MM.1S (cell line): ENCODE results near the gene EHBP1.
A peak's percentile ranks its signal among the peaks of the same experiment; 100 is the strongest.
"Not testable (repeated sequence)": the region's sequence is repeated elsewhere in the genome, so short reads cannot be mapped to it uniquely, and the experiment has no call there.

Experiments used
- DNase-seq: peaks from one replicate; pipeline ENCODE4 v3.0.0-alpha.2; 2015
- H2AFZ ChIP-seq: fragments of 300-600 bp; sonication (generic); 2 replicates; pipeline ENCODE4 v1.6.0; 2016; ENCODE audit warnings: antibody characterized with exemption, low read length
- H3F3A ChIP-seq: fragments of 300-600 bp; sonication (generic); 2 replicates; pipeline ENCODE4 v1.6.1; 2016; ENCODE audit warnings: mild to moderate bottlenecking, antibody characterized with exemption, low read length, moderate library complexity, mixed read lengths; ENCODE audit not compliant: insufficient read depth
- H3K27ac ChIP-seq: fragments of 300-600 bp; sonication (generic); 2 replicates; pipeline ENCODE4 v1.5.1; 2016; ENCODE audit warnings: mild to moderate bottlenecking, low read length
- H3K27me3 ChIP-seq: fragments of 300-600 bp; sonication (generic); replicated peaks from 2 replicates; pipeline ENCODE4 v1.6.0; 2016; ENCODE audit warnings: low read length; ENCODE audit not compliant: insufficient read depth
- H3K36me3 ChIP-seq: fragments of 300-600 bp; sonication (generic); replicated peaks from 2 replicates; pipeline ENCODE4 v1.6.1; 2016; ENCODE audit warnings: mild to moderate bottlenecking, low read length, mixed read lengths; ENCODE audit not compliant: insufficient read depth
- H3K4me1 ChIP-seq: fragments of 300-600 bp; sonication (generic); 2 replicates; pipeline ENCODE4 v1.6.1; 2016; ENCODE audit warnings: low read length, mixed read lengths
- H3K4me2 ChIP-seq: fragments of 300-600 bp; sonication (generic); 2 replicates; pipeline ENCODE4 v1.6.0; 2016; ENCODE audit warnings: low read depth, low read length
- H3K4me3 ChIP-seq: fragments of 300-600 bp; sonication (generic); 2 replicates; pipeline ENCODE4 v1.5.1; 2016; ENCODE audit warnings: low read length, mixed read lengths
- H3K79me2 ChIP-seq: fragments of 300-600 bp; sonication (generic); 2 replicates; pipeline ENCODE4 v1.6.1; 2016; ENCODE audit warnings: mixed run types, low read length, mixed read lengths
- H3K9ac ChIP-seq: fragments of 300-600 bp; sonication (generic); 2 replicates; pipeline ENCODE4 v1.6.1; 2016; ENCODE audit warnings: low read length, mixed read lengths
- H3K9me2 ChIP-seq: fragments of 300-600 bp; sonication (generic); replicated peaks from 2 replicates; pipeline ENCODE4 v1.6.1; 2016; ENCODE audit warnings: mild to moderate bottlenecking, low read length, mixed read lengths; ENCODE audit not compliant: insufficient read depth
- H3K9me3 ChIP-seq: fragments of 300-600 bp; sonication (generic); replicated peaks from 2 replicates; pipeline ENCODE4 v1.6.1; 2016; ENCODE audit warnings: mild to moderate bottlenecking, low read length, mixed read lengths; ENCODE audit not compliant: insufficient read depth
- H4K20me1 ChIP-seq: fragments of 300-600 bp; sonication (generic); 2 replicates; pipeline ENCODE4 v1.6.1; 2016; ENCODE audit warnings: mild to moderate bottlenecking, low read length, moderate library complexity, mixed read lengths; ENCODE audit not compliant: insufficient read depth
- CTCF ChIP-seq: fragments of 300-600 bp; sonication (generic); IDR thresholded peaks from 2 replicates; pipeline ENCODE4 v1.5.1; 2016; ENCODE audit warnings: antibody characterized with exemption, low read length, mixed read lengths
- EZH2 ChIP-seq: fragments of 300-600 bp; sonication (generic); optimal IDR thresholded peaks from 2 replicates; pipeline ENCODE3; 2017; ENCODE audit warnings: low read depth, mild to moderate bottlenecking, antibody characterized with exemption, low read length, mixed read lengths
- EZH2phosphoT487 ChIP-seq: fragments of 300-600 bp; sonication (generic); IDR thresholded peaks from 2 replicates; pipeline ENCODE4 v1.6.1; 2018; ENCODE audit warnings: antibody characterized with exemption, low read length

Gene EHBP1

GRCh38 chr2:63073994-63074393 is 368.5 kb downstream of the EHBP1 start:
- no peaks in the 10 kb centered on the region for H3F3A ChIP-seq
- H3K4me2 ChIP-seq, result no peak overlapping the region
- no peak for TF ChIP-seq EZH2phosphoT487
- TF ChIP-seq CTCF, result no peak
- no peak for TF ChIP-seq EZH2
- no peaks in the 10 kb centered on the region for H3K9me2 ChIP-seq
- DNase-seq, result no peak
- H3K9ac ChIP-seq, result no peak overlapping the region
- no peaks in the 10 kb centered on the region for H3K4me1 ChIP-seq
- H3K4me3 ChIP-seq, result no peak overlapping the region
- H3K79me2 ChIP-seq, result no peaks in the 10 kb centered on the region
- no peaks in the 10 kb centered on the region for H3K27me3 ChIP-seq
- H3K27ac ChIP-seq, result no peak overlapping the region
- no peaks in the 10 kb centered on the region for H3K9me3 ChIP-seq
- H2AFZ ChIP-seq, result no peak overlapping the region
- H3K36me3 ChIP-seq, result no peaks in the 10 kb centered on the region
- H4K20me1 ChIP-seq, result no peaks in the 10 kb centered on the region

GRCh38 chr2:63074399-63074798 is 368.9 kb downstream of the EHBP1 start:
- H3K4me1 ChIP-seq, H3K9me2 ChIP-seq, H3K27me3 ChIP-seq, H2AFZ ChIP-seq, H3F3A ChIP-seq, H3K79me2 ChIP-seq, H3K9me3 ChIP-seq, H3K27ac ChIP-seq, H4K20me1 ChIP-seq, DNase-seq, H3K36me3 ChIP-seq, H3K4me3 ChIP-seq, H3K4me2 ChIP-seq, H3K9ac ChIP-seq: not testable (repeated sequence)

GRCh38 chr2:63078852-63079606 is 373.5 kb downstream of the EHBP1 start:
- H4K20me1 ChIP-seq, result no peaks in the 10 kb centered on the region
- H3K4me2 ChIP-seq, result no peak overlapping the region
- H3K36me3 ChIP-seq, result no peaks in the 10 kb centered on the region
- no peak overlapping the region for H3K4me3 ChIP-seq
- DNase-seq, result peak; percentile 30
- no peaks in the 10 kb centered on the region for H3K9me2 ChIP-seq
- no peaks in the 10 kb centered on the region for H3K9me3 ChIP-seq
- no peaks in the 10 kb centered on the region for H3K27me3 ChIP-seq
- no peaks in the 10 kb centered on the region for H3K4me1 ChIP-seq
- no peaks in the 10 kb centered on the region for H3K79me2 ChIP-seq
- H3K27ac ChIP-seq, result no peak overlapping the region
- no peaks in the 10 kb centered on the region for H3F3A ChIP-seq
- TF ChIP-seq CTCF (peak; percentile 58), EZH2phosphoT487 (no peak)
- no peak overlapping the region for H3K9ac ChIP-seq
- no peak overlapping the region for H2AFZ ChIP-seq

GRCh38 chr2:63081404-63081803 is 375.9 kb downstream of the EHBP1 start:
- Histone ChIP-seq H3K36me3 (no peaks in the 10 kb centered on the region), H4K20me1 (no peaks in the 10 kb centered on the region), H3K4me3 (no peak overlapping the region), H3K4me1 (no peaks in the 10 kb centered on the region), H2AFZ (no peak overlapping the region), H3K27me3 (no peaks in the 10 kb centered on the region), H3K9me2 (no peaks in the 10 kb centered on the region), H3K9me3 (no peaks in the 10 kb centered on the region), H3K79me2 (no peaks in the 10 kb centered on the region), H3F3A (no peaks in the 10 kb centered on the region), H3K27ac (no peak overlapping the region), H3K4me2 (no peak overlapping the region), H3K9ac (no peak overlapping the region)
- peak; percentile 7 for DNase-seq
- TF ChIP-seq CTCF (no peak), EZH2phosphoT487 (no peak), EZH2 (no peak)
